ENCODE results near the gene DEFB131A. TPM values are rescaled to one million over a fixed set of nuclear protein-coding genes. Genes with fewer than 3 reads are reported as not detected.
"Not testable (repeated sequence)": the region's sequence is repeated elsewhere in the genome, so short reads cannot be mapped to it uniquely, and the experiment has no call there.

Gene DEFB131A
- total and polyA plus RNA-seq, 8 donors, result not detected

DNA sequence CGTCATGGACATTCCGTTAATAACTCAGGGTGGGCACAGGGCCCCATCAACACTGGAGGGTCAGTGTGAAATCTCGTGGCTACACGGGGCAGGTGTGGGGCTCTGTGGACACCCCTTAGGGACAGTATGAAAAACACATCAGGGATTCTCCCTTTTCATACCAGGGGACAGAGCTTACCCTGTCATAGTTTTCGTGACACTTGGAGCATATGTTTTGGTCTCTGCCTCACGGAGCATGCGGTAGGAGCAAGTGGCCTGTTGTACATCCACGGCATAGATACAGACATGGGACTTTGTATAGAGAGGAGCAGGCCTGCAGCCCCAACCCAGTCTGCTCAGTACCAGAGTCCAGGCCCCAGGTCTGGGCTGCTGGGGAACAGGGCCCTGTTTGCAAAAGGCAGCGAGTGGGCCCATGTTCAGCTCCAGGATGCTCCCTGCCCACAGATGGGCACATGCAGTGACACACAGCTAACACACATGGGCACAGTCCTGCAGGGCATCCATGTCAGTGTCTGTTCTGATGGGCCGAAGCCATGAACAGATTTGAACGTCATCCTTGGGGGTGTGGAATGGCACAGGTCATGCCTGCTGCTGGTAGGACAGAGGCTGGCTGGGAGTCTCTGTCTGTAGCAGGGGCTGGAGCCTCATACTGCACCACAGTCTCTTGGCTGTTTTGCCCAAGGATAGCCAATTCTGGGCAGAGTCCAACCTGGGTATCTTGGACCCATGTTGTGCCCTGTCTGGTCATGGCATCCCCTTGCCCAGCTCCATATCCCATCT is 50.2 kb downstream of the DEFB131A start:
- 80 to 91% (median 84%) methylated on average over 8 to 11 of the region's 11 CpGs for WGBS, 5 donors

DNA sequence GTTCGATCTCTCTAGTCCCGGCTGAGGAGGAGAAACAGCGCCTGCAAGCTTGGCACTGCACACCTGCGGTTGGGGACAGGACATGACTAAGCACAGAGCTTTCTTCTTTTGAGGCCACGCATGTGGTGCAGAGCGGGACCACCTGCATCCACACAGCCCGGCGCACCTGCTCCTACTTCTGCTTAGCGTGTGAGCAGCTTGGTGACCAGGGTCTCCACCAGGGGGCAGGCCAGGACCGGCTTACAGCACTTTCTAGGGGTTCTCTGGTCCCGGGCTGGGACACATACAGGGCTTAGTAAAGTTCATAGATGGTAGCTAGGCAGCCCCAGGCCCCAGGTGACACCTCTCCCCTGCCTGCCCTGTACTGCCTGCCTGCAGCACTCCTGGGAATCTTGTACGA is 51.2 kb downstream of the DEFB131A start:
- 2 to 9% (median 6%) methylated on average over 6 to 11 of the region's 12 CpGs; no CpG with 5 or more reads in 1 of the 5 donors for WGBS, 5 donors
- Histone ChIP-seq H3K4me1 (peaks cover 0 to 13% (median 10%) of the 10 kb centered on the region in 4 donors), H3K27me3 (peaks cover 0 to 45% (median 8%) of the 10 kb centered on the region in 3 donors)
- DNase-seq, result peak; percentile 83 to 87
- H3K36me3 ChIP-seq; H3K4me3 ChIP-seq; H3K27ac ChIP-seq; intact Hi-C loops (cut with DNase I; ENCODE audit: low total_unique reads); H3K9me3 ChIP-seq: not testable (repeated sequence)
- TF ChIP-seq, protein P1, sequence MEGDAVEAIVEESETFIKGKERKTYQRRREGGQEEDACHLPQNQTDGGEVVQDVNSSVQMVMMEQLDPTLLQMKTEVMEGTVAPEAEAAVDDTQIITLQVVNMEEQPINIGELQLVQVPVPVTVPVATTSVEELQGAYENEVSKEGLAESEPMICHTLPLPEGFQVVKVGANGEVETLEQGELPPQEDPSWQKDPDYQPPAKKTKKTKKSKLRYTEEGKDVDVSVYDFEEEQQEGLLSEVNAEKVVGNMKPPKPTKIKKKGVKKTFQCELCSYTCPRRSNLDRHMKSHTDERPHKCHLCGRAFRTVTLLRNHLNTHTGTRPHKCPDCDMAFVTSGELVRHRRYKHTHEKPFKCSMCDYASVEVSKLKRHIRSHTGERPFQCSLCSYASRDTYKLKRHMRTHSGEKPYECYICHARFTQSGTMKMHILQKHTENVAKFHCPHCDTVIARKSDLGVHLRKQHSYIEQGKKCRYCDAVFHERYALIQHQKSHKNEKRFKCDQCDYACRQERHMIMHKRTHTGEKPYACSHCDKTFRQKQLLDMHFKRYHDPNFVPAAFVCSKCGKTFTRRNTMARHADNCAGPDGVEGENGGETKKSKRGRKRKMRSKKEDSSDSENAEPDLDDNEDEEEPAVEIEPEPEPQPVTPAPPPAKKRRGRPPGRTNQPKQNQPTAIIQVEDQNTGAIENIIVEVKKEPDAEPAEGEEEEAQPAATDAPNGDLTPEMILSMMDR (IDR thresholded peaks at IDR 0.05), result peak in 4 of 7 experiments; percentile 17 to 47 (median 28)

More for the DNA sequence above, 50.2 kb downstream of the DEFB131A start:
- H3K36me3 ChIP-seq; H3K4me3 ChIP-seq; H3K9me3 ChIP-seq; DNase-seq; H3K27ac ChIP-seq; intact Hi-C loops (cut with DNase I; ENCODE audit: low total_unique reads): not testable (repeated sequence)
- Histone ChIP-seq H3K4me1 (peaks cover 0 to 13% (median 10%) of the 10 kb centered on the region in 4 donors), H3K27me3 (peaks cover 0 to 45% (median 8%) of the 10 kb centered on the region in 3 donors)

DNA sequence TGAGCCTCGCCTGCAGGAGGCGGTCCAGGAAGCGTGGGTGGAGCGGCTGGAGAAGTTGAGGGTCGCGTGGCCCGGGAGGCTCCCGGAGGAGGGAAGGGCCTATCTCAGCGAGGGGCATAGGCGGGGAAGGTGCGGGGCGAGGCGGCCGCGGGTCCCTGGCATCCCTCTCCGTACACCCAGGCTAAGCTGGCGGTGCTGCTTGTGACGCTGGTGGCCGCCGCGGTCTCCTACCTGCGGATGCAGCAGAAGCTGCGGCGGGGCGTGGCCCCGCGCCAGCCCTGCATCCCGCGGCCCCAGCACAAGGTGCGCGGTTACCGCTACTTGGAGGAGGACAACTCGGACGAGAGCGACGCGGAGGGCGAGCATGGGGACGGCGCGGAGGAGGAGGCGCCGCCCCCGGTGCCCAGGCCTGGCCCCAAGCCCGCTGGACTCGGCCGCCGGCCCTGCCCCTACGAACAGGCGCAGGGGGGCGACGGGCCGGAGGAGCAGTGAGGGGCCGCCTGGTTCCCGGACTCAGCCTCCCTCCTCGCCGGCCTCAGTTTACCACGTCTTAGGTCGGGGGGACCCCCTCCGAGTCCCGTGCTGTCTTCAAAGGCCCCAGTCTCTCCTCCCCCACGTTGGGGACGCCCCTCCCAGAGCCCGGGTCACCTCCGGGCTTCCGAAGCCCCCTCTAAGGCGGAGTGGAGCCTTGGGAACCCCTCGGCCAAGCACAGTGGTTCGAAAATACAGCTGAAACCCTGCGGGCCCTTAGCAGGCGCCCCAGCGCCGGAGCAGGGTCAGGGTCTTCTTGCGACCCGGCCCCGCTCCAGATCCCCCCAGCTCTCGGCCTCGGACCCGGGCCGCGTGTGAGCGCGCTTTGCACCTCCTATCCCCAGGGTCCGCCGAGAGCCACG is 53.6 kb downstream of the DEFB131A start:
- peak overlapping the region; percentile 20 to 43 (median 26) for H3K4me3 ChIP-seq
- intact Hi-C loops (cut with DNase I; ENCODE audit: low total_unique reads); H3K27ac ChIP-seq; H3K9me3 ChIP-seq; DNase-seq; H3K36me3 ChIP-seq: not testable (repeated sequence)
- peaks cover 0 to 13% (median 10%) of the 10 kb centered on the region in 4 donors for H3K4me1 ChIP-seq
- 2 to 3% (median 3%) methylated on average over 27 to 74 of the region's 86 CpGs for WGBS, 5 donors
- peaks cover 0 to 41% (median 8%) of the 10 kb centered on the region in 3 donors for H3K27me3 ChIP-seq

DNA sequence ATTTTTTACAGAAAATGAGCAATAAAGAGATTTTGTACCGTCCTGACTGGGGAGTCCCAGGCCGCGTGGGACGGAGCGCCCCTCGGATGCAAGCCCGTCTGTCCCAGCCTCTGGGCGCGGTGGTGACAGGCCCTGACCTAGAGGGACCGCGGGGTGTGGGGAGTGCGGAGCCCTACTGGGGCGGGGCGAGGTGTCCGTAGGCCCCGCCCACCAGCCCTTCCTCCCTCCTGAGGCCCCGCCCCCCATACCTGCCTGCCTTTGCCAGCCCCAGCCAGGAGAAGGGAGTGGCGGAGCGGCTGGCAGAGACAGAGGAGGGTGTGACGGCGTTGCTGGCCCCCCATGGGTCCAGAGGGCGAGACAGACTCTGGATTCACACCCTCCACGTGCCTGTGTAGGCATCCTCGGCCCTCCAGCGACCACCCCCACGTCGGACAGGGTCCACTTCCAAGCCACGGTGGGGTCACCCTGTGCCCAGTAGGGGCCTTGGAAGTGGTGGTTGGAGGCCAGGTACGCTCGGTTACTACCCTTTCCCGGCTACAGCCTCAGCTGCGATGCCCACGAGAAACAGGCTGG is 54.3 kb downstream of the DEFB131A start:
- peak overlapping the region; percentile 20 to 43 (median 26) for H3K4me3 ChIP-seq
- DNase-seq, result peak; percentile 57 to 62
- peaks cover 0 to 41% (median 8%) of the 10 kb centered on the region in 3 donors for H3K27me3 ChIP-seq
- H3K27ac ChIP-seq; H3K9me3 ChIP-seq; H3K36me3 ChIP-seq; intact Hi-C loops (cut with DNase I; ENCODE audit: low total_unique reads): not testable (repeated sequence)
- WGBS, 5 donors, result 10 to 55% (median 15%) methylated on average over 8 to 32 of the region's 33 CpGs
- peaks cover 0 to 13% (median 10%) of the 10 kb centered on the region in 4 donors for H3K4me1 ChIP-seq

DNA sequence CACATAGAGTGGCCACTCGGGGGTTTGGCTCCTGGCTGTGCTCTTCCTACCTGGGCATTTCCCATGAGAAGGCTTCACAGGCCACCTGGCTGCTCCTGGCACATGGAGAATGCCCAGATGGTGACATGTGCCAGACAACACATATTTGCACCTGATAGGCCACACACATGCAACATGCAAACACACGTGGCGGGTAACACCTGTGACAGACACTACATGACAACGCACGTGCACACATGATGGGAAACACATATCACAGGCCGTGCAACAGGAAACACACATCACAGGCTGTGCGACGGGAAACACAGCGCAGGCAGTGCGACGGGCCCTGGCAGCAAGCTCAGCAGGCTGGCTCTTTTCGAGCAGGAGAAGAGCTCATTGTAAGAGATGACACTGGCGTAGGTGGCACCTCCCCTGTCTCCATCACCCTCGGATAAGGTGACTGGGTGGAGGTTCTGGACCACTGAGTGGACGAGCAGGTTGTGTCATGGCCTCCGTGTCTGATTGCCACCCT is 55.8 kb downstream of the DEFB131A start:
- intact Hi-C loops (cut with DNase I; ENCODE audit: low total_unique reads); H3K4me3 ChIP-seq; H3K27ac ChIP-seq; DNase-seq; H3K36me3 ChIP-seq; H3K9me3 ChIP-seq: not testable (repeated sequence)
- H3K4me1 ChIP-seq, result peaks cover 0 to 13% (median 10%) of the 10 kb centered on the region in 4 donors
- peaks cover 0 to 41% (median 8%) of the 10 kb centered on the region in 3 donors for H3K27me3 ChIP-seq
- 92 to 96% (median 95%) methylated on average over 15 to 16 of the region's 16 CpGs for WGBS, 5 donors

Small RNAs within 50 kb of the gene (small RNA-seq; reads per million reads assigned to genes)
- 0 reads per million in 4 donors for gene RNA5SP153

Other genes starting within 250 kb of the DEFB131A start
- not detected for gene USP17L10, start 233.8 kb upstream of the DEFB131A start, total RNA-seq
- not detected for gene USP17L10, start 233.8 kb upstream of the DEFB131A start, polyA plus RNA-seq
- not detected for gene USP17L11, start 229.0 kb upstream of the DEFB131A start, total RNA-seq
- gene USP17L11, start 229.0 kb upstream of the DEFB131A start, polyA plus RNA-seq, result not detected
- gene USP17L12, start 224.3 kb upstream of the DEFB131A start, total RNA-seq, result not detected
- not detected for gene USP17L12, start 224.3 kb upstream of the DEFB131A start, polyA plus RNA-seq
- gene USP17L13, start 219.5 kb upstream of the DEFB131A start, total RNA-seq, result not detected
- gene USP17L13, start 219.5 kb upstream of the DEFB131A start, polyA plus RNA-seq, result not detected
- gene USP17L15, start 210.0 kb upstream of the DEFB131A start, total RNA-seq, result not detected
- not detected for gene USP17L15, start 210.0 kb upstream of the DEFB131A start, polyA plus RNA-seq
- not detected for gene USP17L17, start 200.5 kb upstream of the DEFB131A start, total RNA-seq
- not detected for gene USP17L17, start 200.5 kb upstream of the DEFB131A start, polyA plus RNA-seq
- not detected for gene USP17L18, start 195.8 kb upstream of the DEFB131A start, total RNA-seq
- gene USP17L18, start 195.8 kb upstream of the DEFB131A start, polyA plus RNA-seq, result not detected
- not detected for gene USP17L19, start 191.0 kb upstream of the DEFB131A start, total RNA-seq
- gene USP17L19, start 191.0 kb upstream of the DEFB131A start, polyA plus RNA-seq, result not detected
- gene USP17L20, start 186.3 kb upstream of the DEFB131A start, total RNA-seq, result not detected
- gene USP17L20, start 186.3 kb upstream of the DEFB131A start, polyA plus RNA-seq, result not detected
- gene USP17L21, start 181.5 kb upstream of the DEFB131A start, total RNA-seq, result not detected
- gene USP17L21, start 181.5 kb upstream of the DEFB131A start, polyA plus RNA-seq, result not detected
- not detected for gene USP17L22, start 176.8 kb upstream of the DEFB131A start, total RNA-seq
- not detected for gene USP17L22, start 176.8 kb upstream of the DEFB131A start, polyA plus RNA-seq
- not detected for gene USP17L24, start 119.2 kb upstream of the DEFB131A start, total RNA-seq
- not detected for gene USP17L24, start 119.2 kb upstream of the DEFB131A start, polyA plus RNA-seq
- not detected for gene USP17L25, start 114.5 kb upstream of the DEFB131A start, total RNA-seq
- not detected for gene USP17L25, start 114.5 kb upstream of the DEFB131A start, polyA plus RNA-seq
- gene USP17L26, start 109.8 kb upstream of the DEFB131A start, total RNA-seq, result not detected
- not detected for gene USP17L26, start 109.8 kb upstream of the DEFB131A start, polyA plus RNA-seq
- not detected for gene USP17L5, start 105.0 kb upstream of the DEFB131A start, total RNA-seq
- gene USP17L5, start 105.0 kb upstream of the DEFB131A start, polyA plus RNA-seq, result not detected
- not detected for gene USP17L27, start 100.3 kb upstream of the DEFB131A start, total RNA-seq
- gene USP17L27, start 100.3 kb upstream of the DEFB131A start, polyA plus RNA-seq, result not detected
- gene USP17L28, start 95.5 kb upstream of the DEFB131A start, total RNA-seq, result not detected
- gene USP17L28, start 95.5 kb upstream of the DEFB131A start, polyA plus RNA-seq, result not detected
- not detected for gene USP17L29, start 90.8 kb upstream of the DEFB131A start, total RNA-seq
- not detected for gene USP17L29, start 90.8 kb upstream of the DEFB131A start, polyA plus RNA-seq
- gene USP17L30, start 81.3 kb upstream of the DEFB131A start, total RNA-seq, result not detected
- gene USP17L30, start 81.3 kb upstream of the DEFB131A start, polyA plus RNA-seq, result not detected

All from stomach (tissue), 9 donors.